Astrocyte (in vitro differentiated cells and primary cell): ENCODE data around the gene NPB. TPM values are rescaled to one million over a fixed set of nuclear protein-coding genes. Genes with fewer than 3 reads are reported as not detected.

ENCODE experiments used
- DNase-seq: peaks from one replicate; pipeline ENCODE4 v3.0.0-alpha.2; 2010; ENCODE audit warnings: low read depth
- FAIRE-seq: peaks from 2 replicates; lab custom pipeline; 2011; peaks lifted over from hg19 to GRCh38; lab: Jason Lieb, UNC
- H2AFZ ChIP-seq: 2 replicates; pipeline ENCODE4 v1.6.0; 2012; ENCODE audit warnings: low read depth, low read length, inconsistent platforms
- H3K27ac ChIP-seq: 2 replicates; pipeline ENCODE4 v1.5.1; 2011; ENCODE audit warnings: low read depth, low read length, inconsistent platforms
- H3K27me3 ChIP-seq: 2 replicates; pipeline ENCODE4 v1.6.0; 2011; ENCODE audit warnings: low read length, inconsistent platforms; ENCODE audit not compliant: insufficient read depth
- H3K36me3 ChIP-seq: 2 replicates; pipeline ENCODE4 v1.5.1; 2011; ENCODE audit warnings: low read length, inconsistent platforms; ENCODE audit not compliant: insufficient read depth
- H3K4me1 ChIP-seq: 2 replicates; pipeline ENCODE4 v1.5.1; 2011; ENCODE audit warnings: low read length, inconsistent platforms; ENCODE audit not compliant: insufficient read depth
- H3K4me2 ChIP-seq: 2 replicates; pipeline ENCODE4 v1.6.0; 2012; ENCODE audit warnings: low read length, inconsistent platforms
- H3K4me3 ChIP-seq: 2 replicates; pipeline ENCODE4 v1.5.1; 2011; ENCODE audit warnings: low read depth, mild to moderate bottlenecking, low read length, inconsistent platforms; ENCODE audit not compliant: insufficient read depth
- H3K79me2 ChIP-seq: 2 replicates; pipeline ENCODE4 v1.6.0; 2012; ENCODE audit warnings: mild to moderate bottlenecking, low read length, inconsistent platforms; ENCODE audit not compliant: insufficient read depth
- H3K9ac ChIP-seq: 2 replicates; pipeline ENCODE4 v1.6.0; 2012; ENCODE audit warnings: mild to moderate bottlenecking, low read length, inconsistent platforms
- H3K9me3 ChIP-seq: 2 replicates; pipeline ENCODE4 v1.5.1; 2012; ENCODE audit warnings: low read depth, mild to moderate bottlenecking, low read length, inconsistent platforms; ENCODE audit not compliant: insufficient read depth
- H4K20me1 ChIP-seq: 2 replicates; pipeline ENCODE4 v1.6.0; 2012; ENCODE audit warnings: low read length, inconsistent platforms; ENCODE audit not compliant: insufficient read depth
- H3K27ac Mint-ChIP-seq: one replicate; pipeline ENCODE4 v1.8.0; 2021; ENCODE audit warnings: mild to moderate bottlenecking, mixed read lengths; ENCODE audit not compliant: unreplicated experiment
- H3K27me3 Mint-ChIP-seq: one replicate; pipeline ENCODE4 v1.8.0; 2021; ENCODE audit warnings: low read depth, mixed read lengths; ENCODE audit not compliant: unreplicated experiment
- H3K36me3 Mint-ChIP-seq: one replicate; pipeline ENCODE4 v1.8.0; 2021; ENCODE audit warnings: low read depth, mixed read lengths; ENCODE audit not compliant: unreplicated experiment
- H3K4me1 Mint-ChIP-seq: one replicate; pipeline ENCODE4 v1.8.0; 2021; ENCODE audit warnings: low read depth, mixed read lengths; ENCODE audit not compliant: unreplicated experiment
- H3K4me3 Mint-ChIP-seq: one replicate; pipeline ENCODE4 v1.8.0; 2021; ENCODE audit warnings: mild to moderate bottlenecking, moderate library complexity, mixed read lengths; ENCODE audit not compliant: unreplicated experiment
- H3K9me3 Mint-ChIP-seq: one replicate; pipeline ENCODE4 v1.8.0; 2021; ENCODE audit warnings: mild to moderate bottlenecking, mixed read lengths; ENCODE audit not compliant: unreplicated experiment
- EZH2 ChIP-seq: IDR thresholded peaks from 2 replicates; pipeline ENCODE4 v1.6.1; 2012; ENCODE audit warnings: mild to moderate bottlenecking, low read length, inconsistent platforms; ENCODE audit not compliant: insufficient read depth
- total RNA-seq: library from RNA; stranded (reverse); gene quantifications from 2 replicates; pipeline ENCODE4 v1.2.1, GENCODE V29; 2021
- TF ChIP-seq, protein P1 (sequence below): IDR thresholded peaks from 2 replicates; pipeline ENCODE4 v1.5.1; 2011; ENCODE audit warnings: low read depth, mild to moderate bottlenecking, inconsistent platforms, low read length, moderate library complexity; ENCODE audit not compliant: insufficient read depth

NPB gene
- total RNA-seq, 1 donor from 2014 or later, result 2.0 TPM

DNA sequence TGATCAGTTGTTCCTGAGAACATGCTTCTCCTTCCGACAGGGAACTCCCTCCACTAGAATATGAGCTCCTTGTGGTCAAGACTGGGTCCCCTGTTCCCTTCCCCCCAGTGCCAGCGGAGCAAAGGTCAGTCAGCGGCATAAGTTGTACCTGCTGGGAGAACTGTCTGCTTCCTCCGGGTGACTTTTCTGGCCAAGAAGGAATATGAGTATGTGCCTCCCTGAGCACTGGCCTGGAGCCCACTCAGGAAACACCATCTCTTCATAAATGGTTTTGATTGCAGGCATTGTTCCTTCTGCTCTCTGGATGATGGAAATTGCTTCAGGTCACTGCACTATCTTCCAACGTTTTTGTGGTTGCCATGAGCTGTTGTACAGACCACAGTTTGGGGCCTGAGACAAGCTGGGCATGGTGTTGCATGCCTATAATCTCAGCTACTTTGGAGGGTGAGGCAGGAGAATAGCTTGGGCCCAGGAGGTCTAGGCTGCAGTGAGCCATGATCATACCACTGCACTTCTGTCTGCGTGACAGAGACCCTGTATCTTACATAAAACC, 38.8 kb upstream of the NPB start:
- H3K9me3 ChIP-seq, result no peaks in the 10 kb centered on the region
- DNase-seq, result no peak
- Mint-ChIP-seq H3K36me3 (peaks cover 7% of the 10 kb centered on the region), H3K9me3 (no peaks in the 10 kb centered on the region), H3K4me1 (peaks cover 28% of the 10 kb centered on the region), H3K4me3 (peak overlapping the region; percentile 87), H3K27ac (peak overlapping the region; percentile 78), H3K27me3 (no peaks in the 10 kb centered on the region)
- peaks cover 5% of the 10 kb centered on the region for H3K36me3 ChIP-seq
- H4K20me1 ChIP-seq, result peaks cover 66% of the 10 kb centered on the region
- H3K4me3 ChIP-seq, result no peak overlapping the region
- no peaks in the 10 kb centered on the region for H3K27me3 ChIP-seq
- H3K79me2 ChIP-seq, result peaks cover 80% of the 10 kb centered on the region
- no peak overlapping the region for H3K27ac ChIP-seq
- peak overlapping the region; percentile 40 for H3K4me2 ChIP-seq
- no peak for FAIRE-seq
- H3K4me1 ChIP-seq, result peaks cover 32% of the 10 kb centered on the region
- no peak overlapping the region for H2AFZ ChIP-seq
- peak overlapping the region; percentile 33 for H3K9ac ChIP-seq
- TF ChIP-seq EZH2, result no peak
- TF ChIP-seq, protein P1, sequence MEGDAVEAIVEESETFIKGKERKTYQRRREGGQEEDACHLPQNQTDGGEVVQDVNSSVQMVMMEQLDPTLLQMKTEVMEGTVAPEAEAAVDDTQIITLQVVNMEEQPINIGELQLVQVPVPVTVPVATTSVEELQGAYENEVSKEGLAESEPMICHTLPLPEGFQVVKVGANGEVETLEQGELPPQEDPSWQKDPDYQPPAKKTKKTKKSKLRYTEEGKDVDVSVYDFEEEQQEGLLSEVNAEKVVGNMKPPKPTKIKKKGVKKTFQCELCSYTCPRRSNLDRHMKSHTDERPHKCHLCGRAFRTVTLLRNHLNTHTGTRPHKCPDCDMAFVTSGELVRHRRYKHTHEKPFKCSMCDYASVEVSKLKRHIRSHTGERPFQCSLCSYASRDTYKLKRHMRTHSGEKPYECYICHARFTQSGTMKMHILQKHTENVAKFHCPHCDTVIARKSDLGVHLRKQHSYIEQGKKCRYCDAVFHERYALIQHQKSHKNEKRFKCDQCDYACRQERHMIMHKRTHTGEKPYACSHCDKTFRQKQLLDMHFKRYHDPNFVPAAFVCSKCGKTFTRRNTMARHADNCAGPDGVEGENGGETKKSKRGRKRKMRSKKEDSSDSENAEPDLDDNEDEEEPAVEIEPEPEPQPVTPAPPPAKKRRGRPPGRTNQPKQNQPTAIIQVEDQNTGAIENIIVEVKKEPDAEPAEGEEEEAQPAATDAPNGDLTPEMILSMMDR, result no peak

DNA sequence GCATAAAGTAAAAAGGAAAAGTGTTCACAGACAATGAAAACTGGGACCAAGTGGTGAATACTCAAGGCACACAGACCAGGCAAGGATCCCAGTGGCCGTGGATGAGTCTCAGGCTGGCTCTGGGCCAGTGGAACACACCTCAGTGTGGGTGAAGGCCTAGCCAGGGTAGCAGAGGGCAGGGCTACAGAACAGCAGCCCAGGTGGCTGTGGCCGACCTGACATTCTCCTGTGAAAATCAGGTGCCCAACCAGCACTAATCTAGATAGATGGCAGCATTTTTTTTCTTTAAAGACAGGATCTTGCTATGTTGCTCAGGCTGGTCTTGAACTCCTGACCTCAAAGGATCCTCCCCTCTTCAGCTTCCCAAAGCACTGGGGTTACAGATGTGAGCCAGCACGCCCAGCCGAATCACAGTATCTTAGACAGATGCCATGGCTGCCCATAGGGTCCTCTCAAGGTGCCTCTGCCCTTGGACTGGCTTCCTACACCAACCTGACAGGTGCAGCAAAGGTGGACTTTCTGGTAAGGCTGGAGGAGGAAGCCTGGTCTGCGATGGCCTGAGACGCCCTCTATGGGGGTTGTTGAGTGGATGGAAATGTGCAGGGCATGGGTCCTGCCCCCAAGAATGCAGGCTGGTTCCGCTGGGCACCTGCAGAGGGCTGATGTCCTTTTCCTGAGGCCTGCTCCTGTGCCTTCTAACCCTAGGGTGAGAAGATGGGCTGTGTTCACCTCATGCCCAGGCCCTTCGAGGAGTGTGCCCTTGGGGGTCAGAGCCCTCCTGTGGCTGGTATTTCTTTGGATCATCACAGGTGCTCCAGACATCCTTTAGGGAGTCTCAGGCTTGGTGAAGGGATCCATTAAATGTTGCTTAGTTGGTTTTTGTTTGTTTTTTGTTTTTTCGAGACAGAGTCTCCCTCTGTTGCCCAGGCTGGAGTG, 37.9 kb upstream of the NPB start:
- H2AFZ ChIP-seq, result no peak overlapping the region
- Mint-ChIP-seq H3K36me3 (peaks cover 7% of the 10 kb centered on the region), H3K4me3 (peak overlapping the region; percentile 87), H3K27me3 (no peaks in the 10 kb centered on the region), H3K4me1 (peaks cover 27% of the 10 kb centered on the region), H3K27ac (peak overlapping the region; percentile 48), H3K9me3 (no peaks in the 10 kb centered on the region)
- DNase-seq (no peak), FAIRE-seq (no peak)
- TF ChIP-seq, protein P1, result no peak
- TF ChIP-seq EZH2, result no peak
- H3K27me3 ChIP-seq, result no peaks in the 10 kb centered on the region
- H3K4me1 ChIP-seq, result peaks cover 30% of the 10 kb centered on the region
- no peaks in the 10 kb centered on the region for H3K9me3 ChIP-seq
- H3K4me3 ChIP-seq, result no peak overlapping the region
- H4K20me1 ChIP-seq, result peaks cover 65% of the 10 kb centered on the region
- H3K79me2 ChIP-seq, result peaks cover 75% of the 10 kb centered on the region
- H3K4me2 ChIP-seq, result peak overlapping the region; percentile 40
- H3K9ac ChIP-seq, result peak overlapping the region; percentile 33
- H3K27ac ChIP-seq, result no peak overlapping the region
- H3K36me3 ChIP-seq, result peaks cover 2% of the 10 kb centered on the region
